ENCODE results near the gene ARL6. TPM values are rescaled to one million over a fixed set of nuclear protein-coding genes. Genes with fewer than 3 reads are reported as not detected.

Gene ARL6, protein sequence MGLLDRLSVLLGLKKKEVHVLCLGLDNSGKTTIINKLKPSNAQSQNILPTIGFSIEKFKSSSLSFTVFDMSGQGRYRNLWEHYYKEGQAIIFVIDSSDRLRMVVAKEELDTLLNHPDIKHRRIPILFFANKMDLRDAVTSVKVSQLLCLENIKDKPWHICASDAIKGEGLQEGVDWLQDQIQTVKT
- total RNA-seq = 10 to 100 TPM; 14.5 to 18.0 TPM

DNA sequence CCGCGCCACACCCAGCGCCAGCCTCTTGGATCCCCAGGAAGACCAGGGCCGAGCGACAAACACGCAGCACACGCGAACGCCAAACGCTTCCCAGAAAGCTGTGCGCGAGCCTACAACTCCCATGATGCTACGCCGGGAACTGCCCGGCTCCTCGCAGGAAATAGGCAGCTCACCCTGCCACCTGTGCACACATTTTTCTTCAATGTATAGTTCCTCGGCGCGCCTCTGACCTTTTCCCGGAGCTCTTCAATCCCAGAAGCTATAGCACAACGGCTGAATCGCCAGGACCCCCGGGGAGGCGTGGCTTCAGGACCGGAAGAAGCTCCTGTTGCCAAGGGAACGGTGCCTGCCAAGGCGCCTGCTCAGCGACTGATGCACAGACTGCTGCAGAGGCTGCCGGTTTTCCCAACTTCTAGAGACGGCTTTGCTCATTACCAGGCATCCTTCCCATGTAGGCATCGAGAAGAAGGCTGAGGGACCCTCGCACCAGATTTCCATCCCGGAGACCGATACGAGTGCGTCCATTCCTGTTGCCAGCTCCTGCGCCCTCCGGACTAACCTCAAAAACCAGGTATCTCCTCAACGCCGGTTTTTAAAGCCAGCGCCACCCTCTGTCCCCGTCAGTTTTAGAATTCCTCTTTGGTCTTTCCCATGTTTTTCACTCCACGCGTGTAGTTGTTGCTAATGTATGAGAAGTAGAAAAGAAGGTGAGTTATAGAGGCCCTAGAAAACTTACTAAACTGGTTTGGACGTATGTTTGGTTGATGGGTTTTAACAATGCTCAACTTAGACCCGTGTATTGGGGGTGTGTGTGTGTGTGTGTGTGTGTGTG lies at the start of gene ARL6:
Gene ARL6, plus strand, starts transcription at position 352 of the 832 bp plus-strand sequence. CDS start 3,350 bp downstream, outside the sequence.

DNA sequence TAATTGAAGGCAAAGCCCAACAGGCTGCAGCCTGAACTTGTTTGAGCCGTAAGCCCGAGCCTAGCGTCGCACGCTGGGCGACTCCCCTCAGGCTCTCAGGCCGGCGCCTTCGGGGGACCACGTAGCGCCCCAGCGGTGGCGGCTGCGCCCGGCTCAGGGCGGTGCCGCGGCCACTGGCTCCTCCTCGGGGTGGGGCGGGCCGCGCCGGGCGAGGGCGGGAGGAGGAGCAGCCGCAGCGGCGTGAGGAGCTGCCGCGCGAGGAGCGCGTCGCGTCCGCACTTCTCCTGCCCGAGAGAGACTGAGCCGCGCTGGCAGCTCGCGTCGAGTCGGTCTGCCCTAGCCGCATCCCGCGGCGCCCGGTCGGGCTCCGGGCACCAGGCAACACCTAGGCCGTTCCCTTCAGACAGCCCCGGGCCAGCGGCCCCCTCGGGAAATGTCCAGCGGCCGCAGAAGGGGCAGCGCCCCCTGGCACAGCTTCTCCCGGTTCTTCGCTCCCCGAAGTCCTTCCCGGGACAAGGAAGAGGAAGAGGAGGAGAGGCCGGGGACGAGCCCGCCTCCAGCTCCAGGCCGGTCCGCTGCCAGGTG lies 57.3 kb downstream of the ARL6 start, which contains the start of gene CRYBG3:
Gene CRYBG3, plus strand, starts transcription at position 238 of the 585 bp plus-strand sequence. Its CDS starts 196 bp downstream, at position 434.

Other genes starting within 250 kb of the ARL6 start
- gene CRYBG3, start 57.3 kb downstream of the ARL6 start, total RNA-seq = 10 to 100 TPM; 13.7 to 15.5 TPM
- gene RIOX2, start 207.7 kb downstream of the ARL6 start, total RNA-seq = 10 to 100 TPM; 32.3 to 35.3 TPM